ENCODE measurements around the gene SLC2A8. TPM values are rescaled to one million over a fixed set of nuclear protein-coding genes. Genes with fewer than 3 reads are reported as not detected.

Gene SLC2A8
- total RNA-seq, 1 donor from 2014 or later, result 13.8 TPM

- Histone ChIP-seq H3K27ac (no peak overlapping the region), H3K36me3 (peaks cover 0 to 23% of the 10 kb centered on the region in 2 donors), H3K4me1 (peaks cover 38% of the 10 kb centered on the region), H3K9me3 (no peaks in the 10 kb centered on the region), H3K4me3 (peak overlapping the region; percentile 61 to 94), H3K27me3 (no peaks in the 10 kb centered on the region)
- no peak for DNase-seq (ENCODE audit: extremely low spot score in 2 of 2)
- TF ChIP-seq POLR2A (IDR thresholded peaks at IDR 0.05) (no peak), POLR2AphosphoS5 (IDR thresholded peaks at IDR 0.05; ENCODE audit: insufficient read depth in 1 of 2, low read depth in 1 of 2) (no peak), CTCF (IDR thresholded peaks at IDR 0.05) (no peak)
- intact Hi-C loops (cut with DNase I), result no loop called here
Observed at GRCh38 chr9:127452691-127453090, 55.7 kb downstream of the SLC2A8 start.

- Histone ChIP-seq H3K27ac (no peak overlapping the region), H3K27me3 (no peaks in the 10 kb centered on the region), H3K9me3 (no peaks in the 10 kb centered on the region), H3K4me1 (peaks cover 15% of the 10 kb centered on the region), H3K4me3 (no peak overlapping the region), H3K36me3 (peaks cover 0 to 32% of the 10 kb centered on the region in 2 donors)
- TF ChIP-seq POLR2A (IDR thresholded peaks at IDR 0.05) (no peak), CTCF (IDR thresholded peaks at IDR 0.05) (no peak)
- intact Hi-C loops (cut with DNase I), result no loop called here
- no peak for DNase-seq (ENCODE audit: extremely low spot score in 2 of 2)
Observed at GRCh38 chr9:127455324-127455992, 58.5 kb downstream of the SLC2A8 start.

- Histone ChIP-seq H3K36me3 (peaks cover 0 to 49% of the 10 kb centered on the region in 2 donors), H3K4me1 (peaks cover 9% of the 10 kb centered on the region), H3K4me3 (no peak overlapping the region), H3K9me3 (no peaks in the 10 kb centered on the region), H3K27ac (no peak overlapping the region), H3K27me3 (no peaks in the 10 kb centered on the region)
- DNase-seq (ENCODE audit: extremely low spot score in 2 of 2), result no peak
- no peak for TF ChIP-seq POLR2A (IDR thresholded peaks at IDR 0.05)
- TF ChIP-seq CTCF (IDR thresholded peaks at IDR 0.05), result no peak
- TF ChIP-seq POLR2AphosphoS5 (IDR thresholded peaks at IDR 0.05; ENCODE audit: insufficient read depth in 1 of 2, low read depth in 1 of 2), result no peak
- intact Hi-C loops (cut with DNase I), result no loop called here
Observed at GRCh38 chr9:127457191-127457878, 60.4 kb downstream of the SLC2A8 start.

Small RNA genes within 50 kb of the gene (small RNA-seq; reads per million reads assigned to genes)
- 148 reads per million, percentile 97 among the genes with 10 or more reads in this experiment for gene SNORA65

Other genes with a start within 250 kb of the SLC2A8 start
- 31.4 TPM for gene GARNL3, start 132.4 kb upstream of the SLC2A8 start, total RNA-seq
- 13.3 TPM for gene ZNF79, start 27.2 kb downstream of the SLC2A8 start, total RNA-seq
- 2,572 TPM for gene RPL12, start 54.2 kb downstream of the SLC2A8 start, total RNA-seq
- gene LRSAM1, start 54.3 kb downstream of the SLC2A8 start, total RNA-seq, result 30.0 TPM
- 56.2 TPM for gene STXBP1, start 215.1 kb downstream of the SLC2A8 start, total RNA-seq

Measured in vagina (tissue), 2 donors.